ENCODE results near the gene ERMAP.

GRCh38 chr1:42848823-42849537 is 32.1 kb downstream of the ERMAP start:
- no peak for TF ChIP-seq CTCF (IDR thresholded peaks at IDR 0.05 in 4 of 5, conservative IDR thresholded peaks at IDR 0.05 in 1 of 5)
- TF ChIP-seq POLR2A (IDR thresholded peaks at IDR 0.05) = no peak

Measured in gastrocnemius medialis (tissue), 4 donors.